OCI-LY3 (cell line): ENCODE measurements around the gene DUOXA1.

Source experiments
- CTCF ChIP-seq: fragments of 200-600, 300-600 bp; sonication (generic); IDR thresholded peaks from 2 replicates; pipeline ENCODE4 v1.5.1; 2014; ENCODE audit warnings: antibody characterized with exemption, low read length, low read depth
- EZH2phosphoT487 ChIP-seq: fragments of 200-600 bp; shearing (Covaris generic); IDR thresholded peaks from 2 replicates; pipeline ENCODE4 v1.6.1; 2018; ENCODE audit warnings: antibody characterized with exemption, mixed run types, low read depth

GRCh38 chr15:45123397-45123796 is 6.3 kb downstream of the DUOXA1 start:
- TF ChIP-seq CTCF: no peak
- no peak for TF ChIP-seq EZH2phosphoT487
